Measurements from ENCODE around the gene SLC44A3. TPM values are rescaled to one million over a fixed set of nuclear protein-coding genes. Genes with fewer than 3 reads are reported as not detected.

The SLC44A3 gene
- total and polyA plus RNA-seq, 2 of the 13 experiments (the other 11 are each of a cell fraction or from before 2014, with no cell fraction given): 6.8 to 14.1 TPM

DNA sequence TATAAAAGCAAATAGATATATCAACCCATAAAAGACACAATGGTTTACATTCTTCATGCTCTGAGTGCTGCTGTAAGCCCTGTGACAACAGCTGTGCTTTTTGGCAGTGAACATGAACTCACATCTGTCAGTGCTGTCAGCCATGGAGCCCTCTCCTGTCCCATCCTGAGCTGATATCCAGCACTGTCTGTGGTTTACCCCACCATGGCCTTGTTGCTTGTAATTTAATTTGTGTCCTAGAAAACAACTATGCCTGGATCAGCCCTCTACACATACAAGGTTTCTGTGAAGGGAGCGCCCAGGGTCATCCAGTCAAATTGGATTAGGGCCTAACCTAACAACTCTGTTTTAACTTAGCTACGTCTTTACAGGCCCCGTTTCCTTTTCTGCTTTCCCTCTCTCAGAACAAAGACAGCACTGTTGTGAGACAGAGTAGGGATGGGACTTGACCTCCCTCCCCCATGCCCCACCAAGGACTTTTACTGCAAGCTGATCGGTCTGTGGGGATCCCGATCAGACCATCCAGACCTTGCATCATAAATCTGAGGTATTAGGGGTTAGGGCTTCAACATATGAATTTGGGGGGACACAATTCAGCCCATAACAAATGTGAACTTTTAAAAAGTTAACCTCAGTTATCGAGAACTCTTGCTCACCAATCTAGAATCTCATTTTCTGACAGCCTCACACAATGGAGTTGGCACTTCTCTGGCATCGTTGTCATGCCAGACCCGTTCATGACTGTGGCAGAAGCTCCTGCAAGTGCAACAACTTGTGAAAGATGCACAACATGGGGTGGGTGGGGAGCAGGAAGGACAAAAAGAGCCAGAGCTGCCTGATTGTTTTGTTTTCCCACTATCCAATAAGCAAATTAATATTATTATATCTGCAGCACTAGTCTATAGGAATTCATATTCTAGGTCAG, 16.4 kb upstream of the SLC44A3 start (continued):
- TF ChIP-seq ZNF510 (CRISPR knock-in tag; IDR thresholded peaks at IDR 0.05; ENCODE audit: low read depth): no peak
- no peak for TF ChIP-seq GABPA (IDR thresholded peaks at IDR 0.05; ENCODE audit: low read depth, low read length)
- TF ChIP-seq GABPA (CRISPR knock-in tag; IDR thresholded peaks at IDR 0.05; ENCODE audit: low read depth): no peak
- no peak for TF ChIP-seq ZNF782 (CRISPR knock-in tag; IDR thresholded peaks at IDR 0.05; ENCODE audit: borderline replicate concordance)
- TF ChIP-seq, protein P1, sequence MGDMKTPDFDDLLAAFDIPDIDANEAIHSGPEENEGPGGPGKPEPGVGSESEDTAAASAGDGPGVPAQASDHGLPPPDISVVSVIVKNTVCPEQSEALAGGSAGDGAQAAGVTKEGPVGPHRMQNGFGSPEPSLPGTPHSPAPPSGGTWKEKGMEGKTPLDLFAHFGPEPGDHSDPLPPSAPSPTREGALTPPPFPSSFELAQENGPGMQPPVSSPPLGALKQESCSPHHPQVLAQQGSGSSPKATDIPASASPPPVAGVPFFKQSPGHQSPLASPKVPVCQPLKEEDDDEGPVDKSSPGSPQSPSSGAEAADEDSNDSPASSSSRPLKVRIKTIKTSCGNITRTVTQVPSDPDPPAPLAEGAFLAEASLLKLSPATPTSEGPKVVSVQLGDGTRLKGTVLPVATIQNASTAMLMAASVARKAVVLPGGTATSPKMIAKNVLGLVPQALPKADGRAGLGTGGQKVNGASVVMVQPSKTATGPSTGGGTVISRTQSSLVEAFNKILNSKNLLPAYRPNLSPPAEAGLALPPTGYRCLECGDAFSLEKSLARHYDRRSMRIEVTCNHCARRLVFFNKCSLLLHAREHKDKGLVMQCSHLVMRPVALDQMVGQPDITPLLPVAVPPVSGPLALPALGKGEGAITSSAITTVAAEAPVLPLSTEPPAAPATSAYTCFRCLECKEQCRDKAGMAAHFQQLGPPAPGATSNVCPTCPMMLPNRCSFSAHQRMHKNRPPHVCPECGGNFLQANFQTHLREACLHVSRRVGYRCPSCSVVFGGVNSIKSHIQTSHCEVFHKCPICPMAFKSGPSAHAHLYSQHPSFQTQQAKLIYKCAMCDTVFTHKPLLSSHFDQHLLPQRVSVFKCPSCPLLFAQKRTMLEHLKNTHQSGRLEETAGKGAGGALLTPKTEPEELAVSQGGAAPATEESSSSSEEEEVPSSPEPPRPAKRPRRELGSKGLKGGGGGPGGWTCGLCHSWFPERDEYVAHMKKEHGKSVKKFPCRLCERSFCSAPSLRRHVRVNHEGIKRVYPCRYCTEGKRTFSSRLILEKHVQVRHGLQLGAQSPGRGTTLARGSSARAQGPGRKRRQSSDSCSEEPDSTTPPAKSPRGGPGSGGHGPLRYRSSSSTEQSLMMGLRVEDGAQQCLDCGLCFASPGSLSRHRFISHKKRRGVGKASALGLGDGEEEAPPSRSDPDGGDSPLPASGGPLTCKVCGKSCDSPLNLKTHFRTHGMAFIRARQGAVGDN (CRISPR knock-in tag; IDR thresholded peaks at IDR 0.05): no peak
- TF ChIP-seq ZC3H4 (CRISPR knock-in tag; IDR thresholded peaks at IDR 0.05; ENCODE audit: borderline replicate concordance): no peak
- no peak for TF ChIP-seq HNRNPL (IDR thresholded peaks at IDR 0.05; ENCODE audit: low read depth, low read length)
- no peak for TF ChIP-seq RBM39 (IDR thresholded peaks at IDR 0.05; ENCODE audit: low read depth, low read length, poor library complexity, severe bottlenecking)
- TF ChIP-seq ZNF790 (CRISPR knock-in tag; IDR thresholded peaks at IDR 0.05; ENCODE audit: borderline replicate concordance): no peak
- TF ChIP-seq ZNF10 (CRISPR knock-in tag; IDR thresholded peaks at IDR 0.05; ENCODE audit: borderline replicate concordance, low read depth): no peak
- TF ChIP-seq U2AF2 (IDR thresholded peaks at IDR 0.05; ENCODE audit: low read depth, low read length): no peak
- TF ChIP-seq ZNF761 (CRISPR knock-in tag; conservative IDR thresholded peaks at IDR 0.05): no peak
- TF ChIP-seq, protein P2, sequence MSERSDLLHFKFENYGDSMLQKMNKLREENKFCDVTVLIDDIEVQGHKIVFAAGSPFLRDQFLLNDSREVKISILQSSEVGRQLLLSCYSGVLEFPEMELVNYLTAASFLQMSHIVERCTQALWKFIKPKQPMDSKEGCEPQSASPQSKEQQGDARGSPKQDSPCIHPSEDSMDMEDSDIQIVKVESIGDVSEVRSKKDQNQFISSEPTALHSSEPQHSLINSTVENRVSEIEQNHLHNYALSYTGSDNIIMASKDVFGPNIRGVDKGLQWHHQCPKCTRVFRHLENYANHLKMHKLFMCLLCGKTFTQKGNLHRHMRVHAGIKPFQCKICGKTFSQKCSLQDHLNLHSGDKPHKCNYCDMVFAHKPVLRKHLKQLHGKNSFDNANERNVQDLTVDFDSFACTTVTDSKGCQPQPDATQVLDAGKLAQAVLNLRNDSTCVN (CRISPR knock-in tag; IDR thresholded peaks at IDR 0.05; ENCODE audit: borderline replicate concordance): no peak
- peak in 1 of 2 experiments; percentile 59; a peak in 1 of 4 replicates for TF ChIP-seq EP300 (IDR thresholded peaks at IDR 0.05; ENCODE audit: low read depth in 2 of 2, low read length in 2 of 2)
- TF ChIP-seq EP300 (CRISPR knock-in tag; IDR thresholded peaks at IDR 0.05; ENCODE audit: borderline replicate concordance): no peak
- TF ChIP-seq ZNF724P (CRISPR knock-in tag; IDR thresholded peaks at IDR 0.05; ENCODE audit: borderline replicate concordance): peak; percentile 62; the same call in 1 of the 2 replicates
- TF ChIP-seq SMARCC2 (IDR thresholded peaks at IDR 0.05): no peak
- peak; percentile 61; the same call in 1 of the 2 replicates for TF ChIP-seq GFI1 (CRISPR knock-in tag; IDR thresholded peaks at IDR 0.05; ENCODE audit: borderline replicate concordance)
- TF ChIP-seq ZNF354B (CRISPR knock-in tag; IDR thresholded peaks at IDR 0.05): no peak
- TF ChIP-seq, protein P3, sequence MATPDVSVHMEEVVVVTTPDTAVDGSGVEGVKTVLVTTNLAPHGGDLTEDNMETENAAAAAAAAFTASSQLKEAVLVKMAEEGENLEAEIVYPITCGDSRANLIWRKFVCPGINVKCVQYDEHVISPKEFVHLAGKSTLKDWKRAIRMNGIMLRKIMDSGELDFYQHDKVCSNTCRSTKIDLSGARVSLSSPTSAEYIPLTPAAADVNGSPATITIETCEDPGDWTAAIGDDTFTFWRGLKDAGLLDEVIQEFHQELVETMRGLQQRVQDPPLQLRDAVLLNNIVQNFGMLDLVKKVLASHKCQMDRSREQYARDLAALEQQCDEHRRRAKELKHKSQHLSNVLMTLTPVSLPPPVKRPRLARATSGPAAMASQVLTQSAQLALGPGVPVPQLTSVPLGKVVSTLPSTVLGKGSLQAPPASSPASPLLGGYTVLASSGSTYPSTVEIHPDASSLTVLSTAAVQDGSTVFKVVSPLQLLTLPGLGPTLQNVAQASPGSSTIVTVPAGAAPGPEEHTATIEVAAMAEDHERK (CRISPR knock-in tag; IDR thresholded peaks at IDR 0.05; ENCODE audit: low read depth): no peak
- no peak for TF ChIP-seq ZNF143 (CRISPR knock-in tag; IDR thresholded peaks at IDR 0.05)
- no peak for TF ChIP-seq KLF12 (CRISPR knock-in tag; IDR thresholded peaks at IDR 0.05; ENCODE audit: borderline replicate concordance)
- no peak for TF ChIP-seq MTF2 (CRISPR knock-in tag; IDR thresholded peaks at IDR 0.05; ENCODE audit: borderline replicate concordance)

All from HepG2 (cell line).